ENCODE results near the gene CRTAC1. TPM values are rescaled to one million over a fixed set of nuclear protein-coding genes. Genes with fewer than 3 reads are reported as not detected.

The CRTAC1 gene
- total RNA-seq, 2 experiments from 2014 or later = not detected

- ChIA-PET POLR2A (no interaction called here), CTCF (interaction anchor here (1.8 kb wide), 1 partner anchor 8 kb away, joined by 5 read pairs; no protein-coding TSS in a partner anchor)
- no peaks in the 10 kb centered on the region for H3K36me3 Mint-ChIP-seq (ENCODE audit: low read depth)
- no peaks in the 10 kb centered on the region for H3K4me1 Mint-ChIP-seq
- no peak for DNase-seq
- H3K4me3 Mint-ChIP-seq = no peak overlapping the region
- peaks cover 17% of the 10 kb centered on the region for H3K27me3 Mint-ChIP-seq
- no peak overlapping the region for H3K27ac Mint-ChIP-seq
- H3K9me3 Mint-ChIP-seq = no peaks in the 10 kb centered on the region
Measured at GRCh38 chr10:97923057-97923456, 107.4 kb downstream of the CRTAC1 start.

GRCh38 chr10:97922022-97922758 is 108.2 kb downstream of the CRTAC1 start:
- H3K4me3 Mint-ChIP-seq = no peak overlapping the region
- H3K27me3 Mint-ChIP-seq = peaks cover 18% of the 10 kb centered on the region
- H3K4me1 Mint-ChIP-seq = no peaks in the 10 kb centered on the region
- CTCF ChIA-PET = no interaction called here
- POLR2A ChIA-PET = no interaction called here
- H3K36me3 Mint-ChIP-seq (ENCODE audit: low read depth) = no peaks in the 10 kb centered on the region
- no peaks in the 10 kb centered on the region for H3K9me3 Mint-ChIP-seq
- no peak overlapping the region for H3K27ac Mint-ChIP-seq
- DNase-seq = no peak

- POLR2A ChIA-PET = no interaction called here
- H3K9me3 Mint-ChIP-seq = no peaks in the 10 kb centered on the region
- no peak overlapping the region for H3K27ac Mint-ChIP-seq
Measured at GRCh38 chr10:97921581-97922021, 108.8 kb downstream of the CRTAC1 start.

GRCh38 chr10:97920865-97921264 is 109.6 kb downstream of the CRTAC1 start:
- no peaks in the 10 kb centered on the region for H3K4me1 Mint-ChIP-seq
- H3K36me3 Mint-ChIP-seq (ENCODE audit: low read depth) = no peaks in the 10 kb centered on the region
- CTCF ChIA-PET = no interaction called here
- no peak overlapping the region for H3K27ac Mint-ChIP-seq
- no peak overlapping the region for H3K4me3 Mint-ChIP-seq
- no peak for DNase-seq
- POLR2A ChIA-PET = no interaction called here
- H3K27me3 Mint-ChIP-seq = peaks cover 18% of the 10 kb centered on the region
- H3K9me3 Mint-ChIP-seq = no peaks in the 10 kb centered on the region

More at GRCh38 chr10:97921581-97922021, 108.8 kb downstream of the CRTAC1 start:
- H3K4me3 Mint-ChIP-seq = no peak overlapping the region
- CTCF ChIA-PET = no interaction called here
- peaks cover 18% of the 10 kb centered on the region for H3K27me3 Mint-ChIP-seq
- no peak for DNase-seq
- H3K36me3 Mint-ChIP-seq (ENCODE audit: low read depth) = no peaks in the 10 kb centered on the region
- H3K4me1 Mint-ChIP-seq = no peaks in the 10 kb centered on the region

GRCh38 chr10:97919012-97919411 is 111.4 kb downstream of the CRTAC1 start:
- H3K9me3 Mint-ChIP-seq = no peaks in the 10 kb centered on the region
- CTCF ChIA-PET = no interaction called here
- peaks cover 4% of the 10 kb centered on the region for H3K4me1 Mint-ChIP-seq
- POLR2A ChIA-PET = no interaction called here
- peaks cover 16% of the 10 kb centered on the region for H3K27me3 Mint-ChIP-seq
- no peak overlapping the region for H3K27ac Mint-ChIP-seq
- no peak overlapping the region for H3K4me3 Mint-ChIP-seq
- no peaks in the 10 kb centered on the region for H3K36me3 Mint-ChIP-seq (ENCODE audit: low read depth)
- DNase-seq = no peak

GRCh38 chr10:97916586-97916985 is 113.8 kb downstream of the CRTAC1 start:
- H3K4me1 Mint-ChIP-seq = peaks cover 4% of the 10 kb centered on the region
- H3K4me3 Mint-ChIP-seq = no peak overlapping the region
- ChIA-PET CTCF (interaction anchor here (0.9 to 1.2 kb wide), 2 partner anchors 47 to 124 kb away, joined by 3 read pairs; no protein-coding TSS in a partner anchor), POLR2A (no interaction called here)
- no peaks in the 10 kb centered on the region for H3K9me3 Mint-ChIP-seq
- DNase-seq = no peak
- H3K36me3 Mint-ChIP-seq (ENCODE audit: low read depth) = no peaks in the 10 kb centered on the region
- H3K27ac Mint-ChIP-seq = no peak overlapping the region
- peaks cover 16% of the 10 kb centered on the region for H3K27me3 Mint-ChIP-seq

- ChIA-PET CTCF (interaction anchor here (0.8 to 2.2 kb wide), 14 partner anchors 8 to 135 kb away, joined by 3 to 20 read pairs (median 4); no protein-coding TSS in a partner anchor), POLR2A (no interaction called here)
- H3K27ac Mint-ChIP-seq = no peak overlapping the region
- peaks cover 4% of the 10 kb centered on the region for H3K4me1 Mint-ChIP-seq
- no peak overlapping the region for H3K4me3 Mint-ChIP-seq
- no peak for DNase-seq
- H3K27me3 Mint-ChIP-seq = peaks cover 13% of the 10 kb centered on the region
- no peaks in the 10 kb centered on the region for H3K9me3 Mint-ChIP-seq
- no peaks in the 10 kb centered on the region for H3K36me3 Mint-ChIP-seq (ENCODE audit: low read depth)
Measured at GRCh38 chr10:97915346-97916131, 114.9 kb downstream of the CRTAC1 start.

GRCh38 chr10:97914837-97915211 is 115.6 kb downstream of the CRTAC1 start:
- POLR2A ChIA-PET = no interaction called here
- H3K4me3 Mint-ChIP-seq = no peak overlapping the region
- DNase-seq = peak; percentile 78
- CTCF ChIA-PET = interaction anchor here (0.7 to 2.2 kb wide), 17 partner anchors 8 to 349 kb away, joined by 3 to 20 read pairs (median 4); no protein-coding TSS in a partner anchor
- no peaks in the 10 kb centered on the region for H3K9me3 Mint-ChIP-seq
- peaks cover 4% of the 10 kb centered on the region for H3K4me1 Mint-ChIP-seq
- peaks cover 13% of the 10 kb centered on the region for H3K27me3 Mint-ChIP-seq
- no peak overlapping the region for H3K27ac Mint-ChIP-seq
- no peaks in the 10 kb centered on the region for H3K36me3 Mint-ChIP-seq (ENCODE audit: low read depth)

- H3K27me3 Mint-ChIP-seq = peaks cover 12% of the 10 kb centered on the region
- H3K27ac Mint-ChIP-seq = no peak overlapping the region
- no peak overlapping the region for H3K4me3 Mint-ChIP-seq
- POLR2A ChIA-PET = interaction anchor here (0.6 kb wide), 1 partner anchor 29 kb away, joined by 3 read pairs; no protein-coding TSS in a partner anchor
- H3K36me3 Mint-ChIP-seq (ENCODE audit: low read depth) = no peaks in the 10 kb centered on the region
- no peak for DNase-seq
- peaks cover 4% of the 10 kb centered on the region for H3K4me1 Mint-ChIP-seq
- CTCF ChIA-PET = interaction anchor here (0.7 to 2.2 kb wide), 16 partner anchors 8 to 350 kb away, joined by 3 to 20 read pairs (median 4); no protein-coding TSS in a partner anchor
- no peaks in the 10 kb centered on the region for H3K9me3 Mint-ChIP-seq
Measured at GRCh38 chr10:97914171-97914836, 116.1 kb downstream of the CRTAC1 start.

GRCh38 chr10:97913614-97914013 is 116.8 kb downstream of the CRTAC1 start:
- Mint-ChIP-seq H3K27ac (no peak overlapping the region), H3K9me3 (no peaks in the 10 kb centered on the region), H3K4me1 (peaks cover 4% of the 10 kb centered on the region), H3K36me3 (ENCODE audit: low read depth) (no peaks in the 10 kb centered on the region), H3K27me3 (peaks cover 8% of the 10 kb centered on the region), H3K4me3 (no peak overlapping the region)
- ChIA-PET CTCF (interaction anchor here (2.2 kb wide), 1 partner anchor 15 kb away, joined by 12 read pairs; no protein-coding TSS in a partner anchor), POLR2A (interaction anchor here (0.6 kb wide), 1 partner anchor 29 kb away, joined by 3 read pairs; no protein-coding TSS in a partner anchor)
- DNase-seq = no peak

- CTCF ChIA-PET = interaction anchor here (2.3 kb wide), 1 partner anchor 129 kb away, joined by 8 read pairs; no protein-coding TSS in a partner anchor
- Mint-ChIP-seq H3K27ac (no peak overlapping the region), H3K4me1 (peaks cover 4% of the 10 kb centered on the region), H3K4me3 (no peak overlapping the region), H3K9me3 (no peaks in the 10 kb centered on the region), H3K36me3 (ENCODE audit: low read depth) (no peaks in the 10 kb centered on the region), H3K27me3 (peaks cover 6% of the 10 kb centered on the region)
- DNase-seq = no peak
- POLR2A ChIA-PET = no interaction called here
Measured at GRCh38 chr10:97913193-97913592, 117.2 kb downstream of the CRTAC1 start.

GRCh38 chr10:97911217-97911616 is 119.2 kb downstream of the CRTAC1 start:
- no peaks in the 10 kb centered on the region for H3K9me3 Mint-ChIP-seq
- ChIA-PET POLR2A (no interaction called here), CTCF (interaction anchor here (1.4 to 2.3 kb wide), 2 partner anchors 117 to 131 kb away, joined by 3 to 8 read pairs; no protein-coding TSS in a partner anchor)
- peaks cover 4% of the 10 kb centered on the region for H3K4me1 Mint-ChIP-seq
- peaks cover 3% of the 10 kb centered on the region for H3K27me3 Mint-ChIP-seq
- H3K4me3 Mint-ChIP-seq = no peak overlapping the region
- no peak overlapping the region for H3K27ac Mint-ChIP-seq
- no peak for DNase-seq
- no peaks in the 10 kb centered on the region for H3K36me3 Mint-ChIP-seq (ENCODE audit: low read depth)
